Stimulated activated CD8-positive, alpha-beta memory T cell treated with anti-CD3 and anti-CD28 coated beads, Interleukin-2, amount 100 ng/mL, for 48 hours (primary cell): ENCODE measurements around the gene PLEKHO2.
A peak's percentile ranks its signal among the peaks of the same experiment; 100 is the strongest.

Source experiments
- DNase-seq, 2 donors: peaks; one replicate each; pipeline ENCODE4 v3.0.0-alpha.2; 2020; ENCODE audit warnings: low read depth in 2 of 2

The PLEKHO2 gene

GRCh38 chr15:64892847-64893403 lies 51.2 kb downstream of the PLEKHO2 start:
- DNase-seq, result peak in 1 of 2 donors; percentile 50

- DNase-seq, result peak; percentile 94 to 96
These were observed 52.0 kb downstream of the PLEKHO2 start for GRCh38 chr15:64893481-64894394.

- peak; percentile 53 to 60 for DNase-seq
These were observed 52.8 kb downstream of the PLEKHO2 start for GRCh38 chr15:64894395-64895056.

- no peak for DNase-seq
These were observed 53.8 kb downstream of the PLEKHO2 start for GRCh38 chr15:64895285-64896065.

- no peak for DNase-seq
These were observed 54.8 kb downstream of the PLEKHO2 start for GRCh38 chr15:64896371-64897069.

- no peak for DNase-seq
These were observed 55.8 kb downstream of the PLEKHO2 start for GRCh38 chr15:64897345-64897985.

- no peak for DNase-seq
These were observed 56.7 kb downstream of the PLEKHO2 start for GRCh38 chr15:64898406-64898805.

- DNase-seq, result no peak
These were observed 59.4 kb downstream of the PLEKHO2 start for GRCh38 chr15:64901141-64901540.

- DNase-seq, result no peak
These were observed 60.2 kb downstream of the PLEKHO2 start for GRCh38 chr15:64901914-64902313.

- DNase-seq, result no peak
These were observed 61.1 kb downstream of the PLEKHO2 start for GRCh38 chr15:64902863-64903262.

- DNase-seq, result no peak
These were observed 61.7 kb downstream of the PLEKHO2 start for GRCh38 chr15:64903326-64903950.

GRCh38 chr15:64904189-64904588 lies 62.5 kb downstream of the PLEKHO2 start:
- DNase-seq, result no peak

- DNase-seq, result peak; percentile 65 to 72
These were observed 63.6 kb downstream of the PLEKHO2 start for GRCh38 chr15:64905119-64905831.

- DNase-seq, result no peak
These were observed 64.2 kb downstream of the PLEKHO2 start for GRCh38 chr15:64905941-64906340.

GRCh38 chr15:64906402-64906801 lies 64.7 kb downstream of the PLEKHO2 start:
- no peak for DNase-seq

GRCh38 chr15:64907991-64908390 lies 66.3 kb downstream of the PLEKHO2 start:
- DNase-seq, result no peak

GRCh38 chr15:64909546-64909945 lies 67.8 kb downstream of the PLEKHO2 start:
- no peak for DNase-seq

- peak in 1 of 2 donors; percentile 43 for DNase-seq
These were observed 69.8 kb downstream of the PLEKHO2 start, which contains the start of gene ANKDD1A for GRCh38 chr15:64911311-64912186. TSS of gene ANKDD1A (plus strand) at chr15:64911902. CDS start at chr15:64911931, 29 bp downstream.
